Vagina (tissue), 2 donors: ENCODE measurements around the gene OR10G8. TPM values are rescaled to one million over a fixed set of nuclear protein-coding genes. Genes with fewer than 3 reads are reported as not detected.

Experiments
- DNase-seq, 2 donors: peaks; one replicate each; pipeline ENCODE4 v3.0.0-alpha.2; 2017; ENCODE audit errors: extremely low spot score in 2 of 2
- H3K27ac ChIP-seq: fragments of 200-600 bp; sonication (generic); one replicate; pipeline ENCODE4 v1.5.1; 2019
- H3K27me3 ChIP-seq: fragments of 200-600 bp; sonication (generic); one replicate; pipeline ENCODE4 v1.5.1; 2019
- H3K36me3 ChIP-seq, 2 donors: fragments of 200-600 bp; sonication (generic); one replicate each; pipeline ENCODE4 v1.5.1; 2017 to 2019
- H3K4me1 ChIP-seq: fragments of 200-600 bp; sonication (generic); one replicate; pipeline ENCODE4 v1.5.1; 2019
- H3K4me3 ChIP-seq, 2 donors: fragments of 200-600 bp; sonication (generic); 1 replicate in 1 of 2; 2 replicates in 1 of 2; pipeline ENCODE4 v1.5.1; 2016 to 2019
- H3K9me3 ChIP-seq: fragments of 200-600 bp; sonication (generic); one replicate; pipeline ENCODE4 v1.5.1; 2019
- POLR2A ChIP-seq, 2 donors: fragments of 450-650 bp; IDR thresholded peaks; one replicate each; pipeline ENCODE4 v1.6.1; 2017; ENCODE audit warnings: antibody characterized with exemption in 2 of 2, mild to moderate bottlenecking in 2 of 2, moderate library complexity in 2 of 2
- POLR2AphosphoS5 ChIP-seq, 2 donors: sonication (generic); formaldehyde crosslinking; IDR thresholded peaks; one replicate each; pipeline ENCODE4 v1.9.0; 2017; ENCODE audit warnings: antibody characterized with exemption in 2 of 2, mild to moderate bottlenecking in 2 of 2, low read depth in 1 of 2; ENCODE audit not compliant: insufficient read depth in 1 of 2
- intact Hi-C: fragments of 100-400 bp; cut with DNase I; formaldehyde crosslinking; loops from one replicate; pipeline ENCODE4 v1.15.1; 2023
- total RNA-seq: library from RNA; depleted of rRNA; stranded (reverse); fragments of >200 nt; gene quantifications from one replicate; pipeline ENCODE4 v1.2.3, GENCODE V29; 2016
- TF ChIP-seq, protein P1 (sequence below), 3 experiments: fragments of 450-650 bp in 2 of 3; fragments of 200-600 bp in 1 of 3; sonication (generic) in 1 of 3; IDR thresholded peaks; one replicate each; pipeline ENCODE4 v1.5.1; 2017 to 2019; ENCODE audit warnings: antibody characterized with exemption in 3 of 3, mild to moderate bottlenecking in 2 of 3, moderate library complexity in 2 of 3

The OR10G8 gene
- total RNA-seq, 1 donor from 2014 or later = not detected

DNA sequence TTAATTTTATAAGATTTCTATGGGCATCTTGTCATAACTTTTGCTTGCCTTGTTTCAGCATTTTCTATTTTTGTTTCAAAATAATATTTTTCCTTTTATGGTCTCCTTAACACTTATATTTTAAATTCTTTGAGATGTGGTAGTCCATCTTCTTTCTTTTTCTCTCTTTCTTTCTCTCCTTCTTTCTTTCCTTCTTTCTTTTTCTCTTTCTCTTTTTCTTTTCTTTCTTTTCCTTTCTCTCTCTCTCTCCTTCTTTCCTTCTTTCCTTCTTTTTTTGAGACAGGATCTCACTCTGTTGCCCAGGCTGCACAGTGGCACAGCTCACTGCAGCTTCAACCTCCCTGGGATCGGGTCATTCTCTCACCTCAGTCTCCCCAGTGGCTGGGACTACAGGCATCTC is 50.7 kb downstream of the OR10G8 start:
- H3K4me3 ChIP-seq = no peak overlapping the region
- no peak overlapping the region for H3K27ac ChIP-seq
- no peaks in the 10 kb centered on the region for H3K9me3 ChIP-seq
- intact Hi-C loops = no loop called here
- H3K27me3 ChIP-seq = no peaks in the 10 kb centered on the region
- peaks cover 8% of the 10 kb centered on the region for H3K4me1 ChIP-seq
- no peaks in the 10 kb centered on the region for H3K36me3 ChIP-seq
- no peak for DNase-seq
- TF ChIP-seq POLR2A (IDR thresholded peaks at IDR 0.05) (no peak), POLR2AphosphoS5 (IDR thresholded peaks at IDR 0.05; ENCODE audit: insufficient read depth in 1 of 2, low read depth in 1 of 2) (no peak)
- TF ChIP-seq, protein P1, sequence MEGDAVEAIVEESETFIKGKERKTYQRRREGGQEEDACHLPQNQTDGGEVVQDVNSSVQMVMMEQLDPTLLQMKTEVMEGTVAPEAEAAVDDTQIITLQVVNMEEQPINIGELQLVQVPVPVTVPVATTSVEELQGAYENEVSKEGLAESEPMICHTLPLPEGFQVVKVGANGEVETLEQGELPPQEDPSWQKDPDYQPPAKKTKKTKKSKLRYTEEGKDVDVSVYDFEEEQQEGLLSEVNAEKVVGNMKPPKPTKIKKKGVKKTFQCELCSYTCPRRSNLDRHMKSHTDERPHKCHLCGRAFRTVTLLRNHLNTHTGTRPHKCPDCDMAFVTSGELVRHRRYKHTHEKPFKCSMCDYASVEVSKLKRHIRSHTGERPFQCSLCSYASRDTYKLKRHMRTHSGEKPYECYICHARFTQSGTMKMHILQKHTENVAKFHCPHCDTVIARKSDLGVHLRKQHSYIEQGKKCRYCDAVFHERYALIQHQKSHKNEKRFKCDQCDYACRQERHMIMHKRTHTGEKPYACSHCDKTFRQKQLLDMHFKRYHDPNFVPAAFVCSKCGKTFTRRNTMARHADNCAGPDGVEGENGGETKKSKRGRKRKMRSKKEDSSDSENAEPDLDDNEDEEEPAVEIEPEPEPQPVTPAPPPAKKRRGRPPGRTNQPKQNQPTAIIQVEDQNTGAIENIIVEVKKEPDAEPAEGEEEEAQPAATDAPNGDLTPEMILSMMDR (IDR thresholded peaks at IDR 0.05) = no peak

DNA sequence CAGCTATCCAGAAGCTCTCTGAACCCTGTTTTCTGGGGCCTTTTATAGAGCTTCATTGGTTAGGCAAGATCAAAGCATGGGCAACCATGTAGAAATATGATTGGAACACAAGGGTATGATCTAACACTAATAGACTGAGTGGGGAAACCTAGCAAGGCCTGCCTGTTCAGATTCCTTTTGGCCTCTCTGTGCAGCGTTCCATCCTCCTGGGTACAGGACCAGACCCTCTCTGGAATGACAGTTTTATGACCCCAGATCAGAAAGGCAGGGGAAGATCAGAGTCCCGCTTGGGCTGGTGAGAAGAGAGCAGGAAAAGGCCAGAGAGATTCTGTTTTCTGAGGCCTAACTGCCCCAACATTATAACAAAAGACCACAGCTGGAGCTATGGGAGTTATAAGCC is 52.0 kb downstream of the OR10G8 start:
- Histone ChIP-seq H3K4me3 (no peak overlapping the region), H3K9me3 (no peaks in the 10 kb centered on the region), H3K4me1 (peaks cover 8% of the 10 kb centered on the region), H3K27ac (no peak overlapping the region), H3K27me3 (no peaks in the 10 kb centered on the region), H3K36me3 (no peaks in the 10 kb centered on the region)
- TF ChIP-seq, protein P1 (IDR thresholded peaks at IDR 0.05) = no peak
- TF ChIP-seq POLR2AphosphoS5 (IDR thresholded peaks at IDR 0.05; ENCODE audit: insufficient read depth in 1 of 2, low read depth in 1 of 2) = no peak
- TF ChIP-seq POLR2A (IDR thresholded peaks at IDR 0.05) = no peak
- DNase-seq = no peak
- intact Hi-C loops = no loop called here

DNA sequence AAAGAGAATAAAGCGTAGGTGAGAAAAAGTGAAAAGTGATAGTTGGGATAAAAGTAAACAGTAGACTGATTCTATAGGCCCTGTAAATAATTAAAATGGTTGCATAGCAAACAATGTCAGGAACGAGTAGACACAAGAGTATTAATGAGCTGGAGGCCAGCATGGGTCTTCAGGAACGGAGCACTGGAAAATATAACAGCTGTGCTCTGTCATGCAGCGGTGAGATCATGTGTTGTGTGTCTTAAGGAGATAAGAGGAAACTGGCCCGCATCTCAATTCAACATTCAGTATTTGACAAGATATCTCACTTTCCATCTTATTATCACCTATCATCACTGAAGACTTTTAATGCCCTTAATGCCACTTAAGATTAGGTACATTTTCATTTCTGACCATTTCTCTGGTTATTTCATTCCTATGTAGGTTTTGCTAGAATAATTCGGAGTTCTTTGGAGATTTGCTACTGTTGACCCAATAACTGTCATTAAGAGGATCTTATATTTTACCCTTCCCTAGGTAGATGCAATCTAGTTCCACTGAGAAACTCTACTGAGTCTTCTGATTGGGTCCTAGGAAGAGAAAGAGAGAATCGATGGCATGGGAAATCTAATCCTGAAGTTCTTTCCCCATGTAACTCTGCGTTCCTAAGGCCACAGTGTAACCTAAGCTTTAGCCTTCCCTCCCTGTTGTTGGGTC is 53.2 kb downstream of the OR10G8 start:
- Histone ChIP-seq H3K4me1 (peaks cover 8% of the 10 kb centered on the region), H3K27ac (no peak overlapping the region), H3K9me3 (no peaks in the 10 kb centered on the region), H3K36me3 (no peaks in the 10 kb centered on the region), H3K27me3 (no peaks in the 10 kb centered on the region), H3K4me3 (no peak overlapping the region)
- no peak for TF ChIP-seq POLR2AphosphoS5 (IDR thresholded peaks at IDR 0.05; ENCODE audit: insufficient read depth in 1 of 2, low read depth in 1 of 2)
- intact Hi-C loops = no loop called here
- DNase-seq = no peak

Other genes with a start within 250 kb of the OR10G8 start
- gene OR6M1, start 220.4 kb upstream of the OR10G8 start, total RNA-seq = not detected
- gene TMEM225, start 141.1 kb upstream of the OR10G8 start, total RNA-seq = not detected
- not detected for gene OR8D4, start 124.6 kb upstream of the OR10G8 start, total RNA-seq
- gene OR4D5, start 87.2 kb upstream of the OR10G8 start, total RNA-seq = not detected
- not detected for gene OR6T1, start 83.0 kb upstream of the OR10G8 start, total RNA-seq
- not detected for gene OR10S1, start 49.0 kb upstream of the OR10G8 start, total RNA-seq
- not detected for gene OR10G6, start 31.6 kb upstream of the OR10G8 start, total RNA-seq
- not detected for gene OR10G4, start 13.8 kb upstream of the OR10G8 start, total RNA-seq
- gene OR10G9, start 3.8 kb upstream of the OR10G8 start, total RNA-seq = not detected
- not detected for gene OR10G7, start 14.5 kb downstream of the OR10G8 start, total RNA-seq
- 17.9 TPM for gene VWA5A, start 88.7 kb downstream of the OR10G8 start, total RNA-seq
- not detected for gene OR10D3, start 156.5 kb downstream of the OR10G8 start, total RNA-seq
- gene OR8G1, start 214.3 kb downstream of the OR10G8 start, total RNA-seq = not detected
- gene OR8G5, start 229.6 kb downstream of the OR10G8 start, total RNA-seq = not detected